A673 (cell line): ENCODE measurements around the gene SLC20A1. TPM values are rescaled to one million over a fixed set of nuclear protein-coding genes. Genes with fewer than 3 reads are reported as not detected.

ENCODE experiments used
- BruUV-seq: library from RNA; stranded (reverse); fragments of 400-500 nt; replicated peaks from 2 replicates; lab custom pipeline; 2021; lab: Mats Ljungman, UMichigan
- CTCF ChIA-PET: fragments of 300-600 bp; sonication (Branson Sonifier 250); formaldehyde crosslinking; loops from one replicate; lab custom pipeline; 2022; ENCODE audit warnings: antibody characterized with exemption; lab: Charles Lee
- POLR2A ChIA-PET: fragments of 300-600 bp; sonication (Branson Sonifier 250); formaldehyde crosslinking; loops from one replicate; lab custom pipeline; 2022; ENCODE audit warnings: antibody characterized with exemption; ENCODE audit not compliant: low non-redundant PET; lab: Charles Lee
- DNase-seq: peaks from one replicate; pipeline ENCODE4 v3.0.0-alpha.2; 2015; ENCODE audit warnings: low spot score
- H3K27ac ChIP-seq: fragments of 200-600 bp; sonication (generic); 2 replicates; pipeline ENCODE4 v1.5.1; 2016; ENCODE audit warnings: mixed run types, low read depth, mild to moderate bottlenecking, mixed read lengths, antibody characterized with exemption, low read length; ENCODE audit not compliant: poor library complexity, severe bottlenecking
- H3K27me3 ChIP-seq: fragments of 200-600 bp; sonication (generic); replicated peaks from 2 replicates; pipeline ENCODE4 v1.6.1; 2017; ENCODE audit warnings: mixed run types, low read depth, mild to moderate bottlenecking, mixed read lengths, antibody characterized with exemption, low read length; ENCODE audit not compliant: insufficient read depth, poor library complexity
- H3K36me3 ChIP-seq: fragments of 200-600 bp; sonication (generic); 2 replicates; pipeline ENCODE4 v1.6.1; 2016; ENCODE audit warnings: mixed run types, mild to moderate bottlenecking, mixed read lengths, antibody characterized with exemption, low read length; ENCODE audit not compliant: insufficient read depth, poor library complexity, severe bottlenecking
- H3K4me1 ChIP-seq: fragments of 200-600 bp; sonication (generic); 2 replicates; pipeline ENCODE4 v1.6.1; 2017; ENCODE audit warnings: mixed run types, mild to moderate bottlenecking, mixed read lengths, antibody characterized with exemption, low read length; ENCODE audit not compliant: insufficient read depth, poor library complexity, severe bottlenecking
- H3K4me3 ChIP-seq: fragments of 200-600 bp; sonication (generic); 2 replicates; pipeline ENCODE4 v1.5.1; 2016; ENCODE audit warnings: low read depth, mixed run types, mild to moderate bottlenecking, mixed read lengths, low read length; ENCODE audit not compliant: poor library complexity, severe bottlenecking
- H3K9me3 ChIP-seq: fragments of 200-600 bp; sonication (generic); 2 replicates; pipeline ENCODE4 v1.6.1; 2016; ENCODE audit warnings: mixed run types, low read depth, mild to moderate bottlenecking, mixed read lengths, antibody characterized with exemption, low read length; ENCODE audit not compliant: poor library complexity, severe bottlenecking
- CTCF ChIP-seq: fragments of 300-800, 200-600 bp; sonication (generic); conservative IDR thresholded peaks from 2 replicates; pipeline ENCODE4 v1.5.1; 2017; ENCODE audit warnings: low read depth, mild to moderate bottlenecking, antibody characterized with exemption, low read length, moderate library complexity, mixed read lengths
- EZH2 ChIP-seq: fragments of 200-600 bp; sonication (generic); IDR thresholded peaks from 2 replicates; pipeline ENCODE4 v1.6.1; 2017; ENCODE audit warnings: borderline replicate concordance, low read depth, mild to moderate bottlenecking, mixed read lengths, antibody characterized with exemption, low read length; ENCODE audit not compliant: poor library complexity, severe bottlenecking
- intact Hi-C: fragments of 100-400 bp; cut with micrococcal nuclease; formaldehyde crosslinking; loops from one replicate; pipeline ENCODE4 v1.10.0; 2022; ENCODE audit not compliant: unreplicated experiment
- total RNA-seq: library from RNA; stranded (reverse); gene quantifications from 2 replicates; pipeline ENCODE4 v1.2.3, GENCODE V29; 2021

Gene SLC20A1
- total RNA-seq, 1 experiment from 2014 or later, result 148 TPM

DNA sequence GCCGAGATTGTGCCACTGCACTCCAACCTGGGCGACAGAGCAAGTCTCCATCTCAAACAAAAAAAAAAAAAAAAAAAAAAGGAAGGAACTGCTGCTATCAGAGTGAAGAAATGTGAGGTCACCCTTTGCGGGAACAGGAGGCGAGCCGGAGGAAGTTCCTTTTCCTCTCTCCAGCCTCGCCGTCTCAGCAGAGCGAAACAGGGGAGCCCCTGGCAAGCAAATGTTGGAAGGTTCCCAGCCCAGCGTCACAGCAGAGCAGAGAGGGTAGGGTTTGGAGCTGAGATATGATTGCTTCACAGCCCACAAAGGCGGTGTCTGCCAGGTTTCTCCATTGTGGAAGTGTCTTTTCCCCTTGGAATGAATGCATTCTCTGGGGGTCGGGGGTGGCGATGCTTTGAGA, 28.5 kb downstream of the SLC20A1 start:
- BruUV-seq, result no TSS peak
- Histone ChIP-seq H3K4me3 (no peak overlapping the region), H3K4me1 (no peaks in the 10 kb centered on the region), H3K36me3 (no peaks in the 10 kb centered on the region), H3K27ac (no peak overlapping the region), H3K27me3 (no peaks in the 10 kb centered on the region), H3K9me3 (no peaks in the 10 kb centered on the region)
- intact Hi-C loops, result no loop called here
- DNase-seq, result no peak
- TF ChIP-seq CTCF (no peak), EZH2 (no peak)
- CTCF ChIA-PET, result no interaction called here
- POLR2A ChIA-PET, result no interaction called here

DNA sequence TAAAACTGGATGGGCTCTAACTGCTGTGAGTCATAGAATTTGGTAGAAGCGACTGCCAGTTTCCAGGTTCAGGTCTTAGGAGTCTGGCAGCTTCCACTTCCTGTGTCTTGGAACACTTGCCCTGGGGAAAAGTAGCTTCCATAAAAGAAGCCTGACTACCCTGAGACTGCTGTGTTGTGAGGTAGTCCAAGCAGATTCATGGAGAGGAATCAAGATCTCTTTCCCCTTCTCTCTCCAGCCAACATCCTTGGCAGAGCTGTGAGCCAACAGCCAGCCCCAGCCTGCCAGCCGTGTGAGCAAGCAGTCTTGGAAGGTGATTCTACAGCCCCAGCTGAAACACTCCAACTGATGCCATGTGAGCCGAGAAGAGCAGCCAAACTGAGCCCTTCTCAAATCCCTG, 33.7 kb downstream of the SLC20A1 start:
- no peaks in the 10 kb centered on the region for H3K27me3 ChIP-seq
- ChIA-PET POLR2A (no interaction called here), CTCF (no interaction called here)
- no peak overlapping the region for H3K27ac ChIP-seq
- intact Hi-C loops, result no loop called here
- no peaks in the 10 kb centered on the region for H3K4me1 ChIP-seq
- no peak for DNase-seq
- TF ChIP-seq EZH2, result no peak
- no peak for TF ChIP-seq CTCF
- no TSS peak for BruUV-seq
- H3K9me3 ChIP-seq, result no peaks in the 10 kb centered on the region
- H3K36me3 ChIP-seq, result no peaks in the 10 kb centered on the region
- no peak overlapping the region for H3K4me3 ChIP-seq

DNA sequence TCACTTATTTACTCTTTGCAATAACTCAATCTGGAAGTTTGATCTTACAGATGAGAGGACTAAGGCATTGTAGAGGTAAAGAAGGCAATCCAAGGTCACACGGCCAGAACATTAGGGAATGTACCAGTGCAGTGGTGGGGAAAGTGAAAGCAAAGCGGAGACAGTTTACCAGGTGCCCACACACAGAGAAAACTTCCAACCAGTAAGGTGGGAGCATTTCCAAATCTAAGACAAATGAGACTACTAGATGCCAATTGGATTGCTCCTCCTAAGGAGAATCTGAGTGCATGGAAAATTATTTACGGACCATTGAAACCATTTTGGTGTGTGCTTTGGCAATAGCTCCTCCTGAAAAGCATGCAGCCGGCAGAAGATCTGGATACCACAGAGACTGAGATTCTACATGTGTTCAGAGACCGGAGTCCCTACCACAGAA, 34.9 kb downstream of the SLC20A1 start:
- no peaks in the 10 kb centered on the region for H3K27me3 ChIP-seq
- no peaks in the 10 kb centered on the region for H3K9me3 ChIP-seq
- no peak for DNase-seq
- BruUV-seq, result no TSS peak
- H3K4me3 ChIP-seq, result no peak overlapping the region
- intact Hi-C loops, result no loop called here
- ChIA-PET POLR2A (no interaction called here), CTCF (no interaction called here)
- H3K36me3 ChIP-seq, result no peaks in the 10 kb centered on the region
- H3K4me1 ChIP-seq, result no peaks in the 10 kb centered on the region
- H3K27ac ChIP-seq, result no peak overlapping the region
- no peak for TF ChIP-seq CTCF
- TF ChIP-seq EZH2, result no peak
